NOMO-1 treated with DMSO at 0.1 percent for 48 hours (cell line): ENCODE results near the gene BBX.
"Not testable (repeated sequence)": the region's sequence is repeated elsewhere in the genome, so short reads cannot be mapped to it uniquely, and the experiment has no call there.

Source experiments
- DNase-seq: peaks from one replicate; lab custom pipeline; 2025; ENCODE audit not compliant: unreplicated experiment; lab: John Stamatoyannopoulos, UW

The BBX gene

GRCh38 chr3:107540857-107541256 lies 18.1 kb downstream of the BBX start:
- DNase-seq, result no peak

DNA sequence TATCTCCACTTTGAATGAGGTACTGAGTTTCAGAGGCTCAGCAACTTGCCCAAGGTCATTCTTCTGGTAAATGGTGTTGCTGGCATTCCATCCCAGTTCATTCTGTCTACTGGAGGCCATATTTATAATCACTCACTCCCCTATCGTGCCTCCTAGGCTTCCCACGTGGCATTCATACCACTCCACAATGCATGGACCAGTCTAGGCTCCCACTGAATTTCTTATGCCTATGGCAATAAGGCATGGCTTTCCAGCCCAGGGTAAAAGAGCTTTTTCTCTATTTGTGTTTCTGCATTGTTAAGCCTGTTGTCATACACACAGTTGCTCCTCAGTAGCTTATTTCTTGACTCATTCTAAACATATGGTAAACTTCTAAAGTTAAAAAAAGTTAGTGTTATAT lies 19.9 kb downstream of the BBX start:
- DNase-seq, result no peak

- DNase-seq, result peak; percentile 46
Observed at GRCh38 chr3:107543666-107544065, 20.9 kb downstream of the BBX start.

DNA sequence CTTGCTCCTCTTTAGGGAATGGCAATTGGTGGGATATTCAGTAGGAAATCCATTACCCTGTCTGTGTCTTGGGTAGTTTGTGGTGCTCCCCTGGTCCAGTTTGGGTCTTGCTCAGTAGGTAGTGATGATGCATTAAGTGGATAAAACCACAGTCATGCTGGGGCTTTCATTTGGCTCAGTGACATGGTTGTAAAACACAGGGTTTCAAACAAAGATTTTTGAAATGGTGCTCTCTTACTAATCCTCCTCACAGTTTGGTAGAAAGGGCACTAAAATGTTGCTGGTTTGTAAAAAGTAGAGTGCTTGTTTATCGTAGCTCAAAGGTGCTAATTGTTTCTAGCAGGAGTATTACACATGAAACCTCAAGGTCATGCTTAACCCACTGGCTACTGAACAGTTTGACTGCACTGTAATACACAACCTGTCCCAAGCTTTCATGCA lies 22.9 kb downstream of the BBX start:
- DNase-seq, result no peak

DNA sequence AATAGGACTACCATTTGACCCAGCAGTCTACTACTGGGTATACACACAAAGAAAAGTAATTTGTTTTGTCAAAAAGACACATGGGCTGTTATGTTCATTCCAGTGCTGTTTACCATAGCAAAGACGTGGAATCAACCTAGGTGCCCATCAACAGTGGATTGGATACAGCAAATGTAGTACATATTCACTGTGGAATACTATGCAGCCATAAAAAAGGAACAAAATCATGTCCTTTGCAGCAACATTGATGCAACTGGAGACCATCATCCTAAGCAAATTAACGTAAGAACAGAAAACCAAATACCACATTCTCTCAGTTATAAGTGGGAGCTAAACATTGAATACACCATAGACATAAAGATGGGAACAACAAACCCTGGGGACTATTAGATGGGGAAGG lies 25.8 kb downstream of the BBX start:
- no peak for DNase-seq

DNA sequence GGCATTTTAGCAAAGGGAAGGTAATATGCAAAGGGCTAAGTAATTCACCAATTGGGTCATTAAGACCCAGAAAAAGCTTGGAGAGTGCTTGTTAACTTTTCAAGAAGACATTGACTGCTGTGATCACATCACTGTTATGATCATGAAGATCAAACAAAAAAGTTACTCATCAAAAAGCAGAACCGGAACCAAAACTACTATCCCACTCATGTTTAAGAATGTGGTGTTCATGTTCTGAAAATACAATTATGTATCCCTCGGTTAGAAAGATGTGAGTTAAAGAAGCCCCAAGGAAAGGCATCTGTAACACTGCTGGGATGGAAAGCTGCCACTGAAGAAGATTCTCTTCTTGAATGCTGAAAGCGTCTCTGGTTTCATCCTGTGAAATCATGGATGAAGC lies 32.6 kb downstream of the BBX start:
- DNase-seq, result no peak

DNA sequence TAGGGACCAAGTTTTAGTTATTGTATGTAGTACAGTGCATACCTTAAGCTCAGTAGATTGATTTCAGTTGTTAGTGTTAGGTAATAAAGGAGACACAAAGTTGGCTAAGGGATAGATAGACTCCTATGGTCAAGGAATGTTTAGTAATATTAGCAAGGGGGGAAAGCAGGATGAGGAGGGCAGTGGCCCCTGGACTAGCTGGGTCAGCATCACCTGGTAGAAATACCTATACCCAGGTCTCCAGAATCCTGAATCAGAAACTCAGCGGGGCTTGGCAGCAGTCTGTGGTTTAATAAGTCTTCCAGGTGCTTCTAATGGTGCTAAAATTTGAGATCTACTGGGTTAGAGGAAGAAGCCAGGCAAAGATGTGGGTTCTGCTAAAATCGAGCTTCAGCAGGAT lies 35.0 kb downstream of the BBX start:
- DNase-seq, result no peak

DNA sequence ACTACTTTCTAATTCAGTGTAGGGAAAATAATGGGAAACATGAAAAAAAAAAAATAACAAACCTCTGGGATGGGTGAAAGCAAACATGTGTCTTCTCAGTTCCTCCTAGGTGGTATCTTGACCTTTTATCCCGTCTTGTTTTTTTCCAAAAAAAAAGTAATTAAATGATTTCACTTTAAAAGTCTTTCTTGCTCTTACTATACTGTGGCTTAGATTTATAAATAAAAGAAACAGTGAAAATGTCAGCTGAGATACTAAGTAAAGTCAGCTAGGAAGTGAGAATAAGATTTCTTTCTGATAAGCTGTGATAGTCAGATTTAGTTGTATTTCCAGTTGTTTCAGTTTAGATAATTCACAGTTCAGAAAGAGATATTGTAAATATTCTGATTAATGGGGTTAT lies 37.4 kb downstream of the BBX start:
- no peak for DNase-seq

DNA sequence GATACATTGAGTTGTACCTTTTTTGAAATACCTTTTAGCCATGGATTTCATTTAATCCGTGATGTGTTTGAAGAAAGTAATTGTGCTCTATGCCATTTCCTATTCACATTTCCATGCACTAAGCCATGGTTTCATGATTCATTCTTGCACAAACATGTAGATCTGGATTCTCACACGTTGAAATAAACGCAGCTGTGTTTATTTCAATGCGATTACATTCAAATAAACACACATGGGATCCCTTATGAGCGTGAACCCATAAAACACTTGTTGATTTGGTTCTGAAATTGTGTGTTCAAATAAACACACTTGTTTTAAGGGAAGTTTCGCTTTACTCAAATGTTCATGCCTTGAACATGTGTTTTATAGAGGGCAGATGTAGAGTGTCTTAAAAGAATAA lies 39.2 kb downstream of the BBX start:
- no peak for DNase-seq

GRCh38 chr3:107562969-107563529 lies 40.3 kb downstream of the BBX start:
- DNase-seq, result no peak

GRCh38 chr3:107565244-107565643 lies 42.5 kb downstream of the BBX start:
- DNase-seq, result not testable (repeated sequence)

- DNase-seq, result not testable (repeated sequence)
Observed at GRCh38 chr3:107571089-107571488, 48.3 kb downstream of the BBX start.

DNA sequence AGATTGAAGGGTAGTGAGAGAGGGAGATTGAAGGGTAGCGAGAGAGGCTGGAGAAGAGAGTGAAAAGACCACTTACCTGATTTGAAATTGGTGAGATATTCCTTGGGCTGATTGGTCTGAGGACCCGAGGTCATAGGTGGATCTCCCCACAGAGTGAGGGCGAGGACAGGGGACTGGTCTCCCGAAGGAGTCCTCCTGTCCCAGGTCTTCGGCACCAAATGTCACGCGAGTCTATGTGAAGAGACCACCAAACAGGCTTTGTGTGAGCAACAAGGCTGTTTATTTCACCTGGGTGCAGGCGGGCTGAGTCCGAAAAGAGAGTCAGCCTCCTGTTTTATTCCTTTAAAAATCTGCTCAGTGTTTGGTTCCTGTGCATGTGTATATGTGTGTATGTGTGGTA lies 48.7 kb downstream of the BBX start:
- DNase-seq, result not testable (repeated sequence)

DNA sequence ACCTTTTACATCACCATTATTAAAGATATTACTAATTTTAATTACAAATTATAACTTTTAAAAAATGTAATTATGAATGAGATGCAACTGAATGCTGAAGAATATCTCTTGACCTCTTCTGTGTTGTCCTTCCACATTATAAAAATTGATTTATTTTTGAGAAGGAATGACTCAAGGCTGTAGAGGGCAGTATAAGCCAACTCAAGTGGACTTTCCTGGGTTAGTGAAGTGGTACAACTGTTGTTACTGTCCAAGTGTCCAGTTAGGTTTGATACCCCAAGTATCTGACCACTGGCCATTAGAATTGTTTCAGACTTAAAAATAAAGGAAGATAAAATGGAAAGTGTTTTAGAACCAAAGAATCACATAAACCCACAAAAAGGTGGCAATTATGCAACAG lies 51.9 kb downstream of the BBX start:
- peak; percentile 49 for DNase-seq

GRCh38 chr3:107578091-107578490 lies 55.3 kb downstream of the BBX start:
- no peak for DNase-seq

DNA sequence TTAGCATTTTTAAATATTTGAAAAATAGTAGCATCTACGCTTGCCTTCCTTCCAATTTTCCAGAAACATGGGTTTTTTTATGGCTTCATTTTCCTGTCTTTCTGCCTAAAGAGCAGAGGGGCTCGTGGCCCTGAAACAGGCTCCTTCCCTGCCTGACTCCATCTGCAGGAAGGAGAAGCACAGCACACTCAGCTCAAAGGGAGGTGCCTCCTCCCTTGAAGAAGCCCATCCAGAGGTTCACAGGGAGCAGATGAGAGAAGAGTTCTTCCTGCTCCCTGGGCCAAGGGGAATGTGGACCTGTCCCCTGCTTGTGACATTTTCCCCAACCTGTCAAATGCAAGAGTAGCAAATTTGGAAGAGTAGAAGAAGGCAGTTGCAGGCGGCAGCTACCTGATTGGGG lies 55.8 kb downstream of the BBX start:
- peak; percentile 15 for DNase-seq

DNA sequence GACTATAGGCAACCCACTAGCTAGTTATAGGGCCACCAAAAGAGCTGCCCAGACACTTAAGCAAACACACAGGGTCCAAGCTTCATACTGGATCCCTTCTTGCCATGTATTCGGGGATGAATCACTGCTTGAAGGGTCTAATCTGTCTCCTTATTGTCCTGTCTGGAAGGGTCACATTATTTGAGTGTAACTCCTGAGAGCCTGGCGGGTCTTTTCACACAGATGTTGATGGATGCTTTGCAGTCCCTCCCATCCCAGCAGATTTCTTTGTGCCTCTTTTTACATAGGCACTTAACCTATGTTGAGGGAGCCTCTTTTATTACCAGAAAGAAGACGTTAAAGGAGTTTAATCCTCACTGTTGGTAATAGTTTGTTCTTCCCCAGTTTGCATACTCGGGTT lies 56.6 kb downstream of the BBX start:
- peak; percentile 34 for DNase-seq

- DNase-seq, result peak; percentile 63
Observed at GRCh38 chr3:107581230-107581629, 58.5 kb downstream of the BBX start.

DNA sequence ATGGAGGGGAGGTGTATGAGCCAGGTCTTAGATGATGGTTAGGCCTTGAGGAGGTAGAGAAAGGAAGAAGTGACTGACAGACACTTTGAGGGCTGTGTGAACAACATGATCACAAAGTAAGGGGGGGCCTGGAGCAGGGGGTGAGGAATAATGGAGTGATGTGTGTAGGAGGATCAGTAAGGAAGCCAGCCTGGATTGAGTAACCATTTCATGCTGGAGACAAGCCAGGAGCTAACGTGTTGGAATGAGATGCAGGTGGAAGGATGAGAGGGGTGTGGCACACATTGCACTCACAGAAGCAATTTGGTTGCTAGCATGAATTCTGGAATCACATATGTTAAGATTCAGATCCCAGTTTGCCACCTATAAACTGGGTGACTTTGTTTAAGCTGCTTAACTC lies 65.5 kb downstream of the BBX start:
- DNase-seq, result no peak

- DNase-seq, result peak; percentile 31
Observed at GRCh38 chr3:107589454-107589853, 66.7 kb downstream of the BBX start.

- no peak for DNase-seq
Observed at GRCh38 chr3:107590786-107591185, 68.0 kb downstream of the BBX start.

GRCh38 chr3:107592073-107592472 lies 69.3 kb downstream of the BBX start:
- no peak for DNase-seq

DNA sequence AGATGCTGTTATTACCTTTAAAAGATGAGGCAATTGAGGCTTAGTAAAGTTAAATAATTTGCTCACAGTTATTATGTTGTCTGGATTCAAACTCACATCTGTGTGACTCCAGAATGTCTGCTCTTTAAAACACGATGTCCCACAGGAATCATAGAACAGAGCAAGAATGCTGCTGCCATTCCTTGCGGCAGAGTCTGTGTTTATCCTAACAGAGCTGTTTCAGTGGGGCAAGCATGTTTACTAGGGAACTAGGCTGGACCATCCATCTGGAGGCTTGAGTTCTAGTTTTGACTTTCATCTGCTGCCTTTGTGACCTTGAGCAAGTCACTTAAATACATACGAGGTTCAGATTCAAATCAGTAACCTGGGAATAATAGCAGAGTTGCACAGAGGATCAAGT lies 72.1 kb downstream of the BBX start:
- no peak for DNase-seq

GRCh38 chr3:107596639-107597038 lies 73.9 kb downstream of the BBX start:
- no peak for DNase-seq
